ENCODE data around the gene ADGRG2. TPM values are rescaled to one million over a fixed set of nuclear protein-coding genes. Genes with fewer than 3 reads are reported as not detected.

Gene ADGRG2
- total RNA-seq, 1 experiment from 2014 or later, result not detected

DNA sequence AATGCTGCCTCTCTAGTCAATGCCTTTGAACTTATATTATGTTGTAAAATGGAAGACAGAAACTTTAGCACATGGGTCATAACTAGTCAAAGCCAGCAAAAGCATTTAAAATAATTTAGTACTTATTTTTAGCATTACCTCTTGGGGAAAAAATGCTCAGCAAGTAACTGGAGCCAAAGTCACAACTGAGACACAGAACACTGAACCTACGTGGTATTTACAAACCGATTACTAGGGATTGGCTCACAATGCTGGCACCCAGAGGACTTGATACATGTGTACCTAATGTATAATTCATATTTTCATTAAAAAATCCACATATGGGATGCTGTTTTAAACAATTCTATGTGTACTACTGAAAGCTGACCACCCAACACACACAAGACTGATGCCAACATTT, 176.8 kb downstream of the ADGRG2 start:
- no peak for DNase-seq
- intact Hi-C loops (cut with micrococcal nuclease; ENCODE audit: unreplicated experiment), result no loop called here
- Histone ChIP-seq H3K9me3 (no peaks in the 10 kb centered on the region), H3K4me1 (no peaks in the 10 kb centered on the region; the same call in 1 of the 2 replicates), H3K36me3 (ENCODE audit: control insufficient read depth, insufficient read depth, low read length) (no peaks in the 10 kb centered on the region; the same call in 1 of the 2 replicates), H3K4me3 (ENCODE audit: low read depth, low read length) (no peak overlapping the region), H3K27me3 (replicated peaks; ENCODE audit: control insufficient read depth, insufficient read depth, low read length) (no peaks in the 10 kb centered on the region)
- H3K27ac Mint-ChIP-seq (ENCODE audit: unreplicated experiment), result no peak overlapping the region
- no peaks in the 10 kb centered on the region for H3K9me3 Mint-ChIP-seq (ENCODE audit: unreplicated experiment)
- ChIA-PET CTCF (no interaction called here), POLR2A (no interaction called here)
- no TSS peak for BruUV-seq (replicated peaks)
- peaks cover 8% of the 10 kb centered on the region for H3K4me1 Mint-ChIP-seq (ENCODE audit: low read depth, unreplicated experiment)
- peaks cover 27% of the 10 kb centered on the region for H3K36me3 Mint-ChIP-seq (ENCODE audit: insufficient read depth, unreplicated experiment)
- TF ChIP-seq, protein P1, sequence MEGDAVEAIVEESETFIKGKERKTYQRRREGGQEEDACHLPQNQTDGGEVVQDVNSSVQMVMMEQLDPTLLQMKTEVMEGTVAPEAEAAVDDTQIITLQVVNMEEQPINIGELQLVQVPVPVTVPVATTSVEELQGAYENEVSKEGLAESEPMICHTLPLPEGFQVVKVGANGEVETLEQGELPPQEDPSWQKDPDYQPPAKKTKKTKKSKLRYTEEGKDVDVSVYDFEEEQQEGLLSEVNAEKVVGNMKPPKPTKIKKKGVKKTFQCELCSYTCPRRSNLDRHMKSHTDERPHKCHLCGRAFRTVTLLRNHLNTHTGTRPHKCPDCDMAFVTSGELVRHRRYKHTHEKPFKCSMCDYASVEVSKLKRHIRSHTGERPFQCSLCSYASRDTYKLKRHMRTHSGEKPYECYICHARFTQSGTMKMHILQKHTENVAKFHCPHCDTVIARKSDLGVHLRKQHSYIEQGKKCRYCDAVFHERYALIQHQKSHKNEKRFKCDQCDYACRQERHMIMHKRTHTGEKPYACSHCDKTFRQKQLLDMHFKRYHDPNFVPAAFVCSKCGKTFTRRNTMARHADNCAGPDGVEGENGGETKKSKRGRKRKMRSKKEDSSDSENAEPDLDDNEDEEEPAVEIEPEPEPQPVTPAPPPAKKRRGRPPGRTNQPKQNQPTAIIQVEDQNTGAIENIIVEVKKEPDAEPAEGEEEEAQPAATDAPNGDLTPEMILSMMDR (IDR thresholded peaks at IDR 0.05; ENCODE audit: insufficient read depth in 1 of 2, low read depth in 1 of 2, low read length in 1 of 2, severe bottlenecking in 1 of 2, unreplicated experiment in 1 of 2), result no peak
- no peak overlapping the region for H3K4me3 Mint-ChIP-seq (ENCODE audit: unreplicated experiment)
- H3K27me3 Mint-ChIP-seq (ENCODE audit: insufficient read depth, unreplicated experiment), result no peaks in the 10 kb centered on the region

DNA sequence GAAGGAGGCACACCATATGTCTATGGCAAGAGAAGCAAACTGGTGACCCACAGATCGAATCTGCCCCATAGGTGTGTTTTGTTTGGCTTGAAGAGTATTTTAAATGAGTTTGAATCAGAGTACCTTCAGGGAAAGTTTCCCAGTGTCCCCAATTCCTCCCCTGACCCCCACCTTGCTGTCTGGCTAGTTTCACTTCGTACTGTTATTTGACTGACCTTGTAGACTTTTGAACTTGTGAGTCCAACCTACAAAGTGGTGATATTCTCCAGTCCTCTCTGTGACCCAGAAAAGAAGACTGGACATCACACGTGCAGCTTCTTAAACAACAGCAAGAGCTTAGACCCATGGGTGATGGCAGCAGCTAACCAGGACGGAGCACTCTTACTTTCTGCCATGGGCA, 177.8 kb downstream of the ADGRG2 start:
- POLR2A ChIA-PET, result no interaction called here
- H3K4me1 Mint-ChIP-seq (ENCODE audit: low read depth, unreplicated experiment), result peaks cover 8% of the 10 kb centered on the region
- BruUV-seq (replicated peaks), result no TSS peak
- H3K9me3 Mint-ChIP-seq (ENCODE audit: unreplicated experiment), result no peaks in the 10 kb centered on the region
- TF ChIP-seq, protein P1 (IDR thresholded peaks at IDR 0.05; ENCODE audit: insufficient read depth in 1 of 2, low read depth in 1 of 2, low read length in 1 of 2, severe bottlenecking in 1 of 2, unreplicated experiment in 1 of 2), result no peak
- H3K4me3 Mint-ChIP-seq (ENCODE audit: unreplicated experiment), result no peak overlapping the region
- Histone ChIP-seq H3K27me3 (replicated peaks; ENCODE audit: control insufficient read depth, insufficient read depth, low read length) (no peaks in the 10 kb centered on the region), H3K9me3 (no peaks in the 10 kb centered on the region), H3K4me3 (ENCODE audit: low read depth, low read length) (no peak overlapping the region), H3K36me3 (ENCODE audit: control insufficient read depth, insufficient read depth, low read length) (no peaks in the 10 kb centered on the region; the same call in 1 of the 2 replicates), H3K4me1 (no peaks in the 10 kb centered on the region; the same call in 1 of the 2 replicates)
- DNase-seq, result no peak
- no peaks in the 10 kb centered on the region for H3K27me3 Mint-ChIP-seq (ENCODE audit: insufficient read depth, unreplicated experiment)
- H3K36me3 Mint-ChIP-seq (ENCODE audit: insufficient read depth, unreplicated experiment), result peaks cover 27% of the 10 kb centered on the region
- intact Hi-C loops (cut with micrococcal nuclease; ENCODE audit: unreplicated experiment), result no loop called here
- H3K27ac Mint-ChIP-seq (ENCODE audit: unreplicated experiment), result no peak overlapping the region
- CTCF ChIA-PET, result no interaction called here

DNA sequence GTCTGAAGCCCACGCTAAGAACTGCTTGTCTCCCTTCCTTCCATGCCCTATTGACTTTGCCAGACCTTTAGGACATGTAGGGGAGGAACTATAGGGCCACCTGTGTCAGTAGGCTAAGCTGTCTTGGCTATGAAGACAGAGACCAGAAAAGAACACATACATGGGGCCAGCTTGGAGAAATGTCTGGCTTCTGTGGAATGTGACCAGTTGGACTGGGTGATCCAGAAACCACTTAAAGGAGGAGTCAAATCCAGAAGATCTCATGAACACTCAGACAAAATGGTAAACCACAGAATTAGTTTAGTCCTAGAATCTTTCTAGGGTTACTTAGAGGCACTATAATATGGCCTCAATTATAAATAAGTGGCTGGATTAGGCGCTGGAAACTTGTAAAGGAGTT, 180.4 kb downstream of the ADGRG2 start:
- no peak overlapping the region for H3K4me3 ChIP-seq (ENCODE audit: low read depth, low read length)
- Mint-ChIP-seq H3K27me3 (ENCODE audit: insufficient read depth, unreplicated experiment) (no peaks in the 10 kb centered on the region), H3K36me3 (ENCODE audit: insufficient read depth, unreplicated experiment) (peaks cover 31% of the 10 kb centered on the region), H3K9me3 (ENCODE audit: unreplicated experiment) (no peaks in the 10 kb centered on the region), H3K27ac (ENCODE audit: unreplicated experiment) (peak overlapping the region; percentile 72), H3K4me1 (ENCODE audit: low read depth, unreplicated experiment) (peaks cover 8% of the 10 kb centered on the region), H3K4me3 (ENCODE audit: unreplicated experiment) (no peak overlapping the region)
- ChIA-PET POLR2A (no interaction called here), CTCF (interaction anchor here (0.6 kb wide), 1 partner anchor 98 kb away, joined by 3 read pairs; no protein-coding TSS in a partner anchor)
- no TSS peak for BruUV-seq (replicated peaks)
- DNase-seq, result peak in 1 of 2 experiments; percentile 16
- intact Hi-C loops (cut with micrococcal nuclease; ENCODE audit: unreplicated experiment), result no loop called here
- H3K36me3 ChIP-seq (ENCODE audit: control insufficient read depth, insufficient read depth, low read length), result no peaks in the 10 kb centered on the region; the same call in 1 of the 2 replicates
- H3K9me3 ChIP-seq, result no peaks in the 10 kb centered on the region
- H3K27me3 ChIP-seq (replicated peaks; ENCODE audit: control insufficient read depth, insufficient read depth, low read length), result no peaks in the 10 kb centered on the region
- H3K4me1 ChIP-seq, result no peaks in the 10 kb centered on the region; the same call in 1 of the 2 replicates
- TF ChIP-seq, protein P1 (IDR thresholded peaks at IDR 0.05; ENCODE audit: insufficient read depth in 1 of 2, low read depth in 1 of 2, low read length in 1 of 2, severe bottlenecking in 1 of 2, unreplicated experiment in 1 of 2), result no peak

Other genes starting within 250 kb of the ADGRG2 start
- 41.5 and 43.0 TPM in 2 replicates for gene PHKA2, start 138.4 kb downstream of the ADGRG2 start, total RNA-seq (2022)
- 275 and 279 TPM in 2 replicates for gene PDHA1, start 221.5 kb upstream of the ADGRG2 start, total RNA-seq (2022)